Vagina (tissue), 2 donors: ENCODE data around the gene GRAP.
"Not testable (repeated sequence)": the region's sequence is repeated elsewhere in the genome, so short reads cannot be mapped to it uniquely, and the experiment has no call there.

Experiments
- POLR2A ChIP-seq, 2 donors: fragments of 450-650 bp; IDR thresholded peaks; one replicate each; pipeline ENCODE4 v1.6.1; 2017; ENCODE audit warnings: antibody characterized with exemption in 2 of 2, mild to moderate bottlenecking in 2 of 2, moderate library complexity in 2 of 2
- POLR2AphosphoS5 ChIP-seq, 2 donors: sonication (generic); formaldehyde crosslinking; IDR thresholded peaks; one replicate each; pipeline ENCODE4 v1.9.0; 2017; ENCODE audit warnings: antibody characterized with exemption in 2 of 2, mild to moderate bottlenecking in 2 of 2, low read depth in 1 of 2; ENCODE audit not compliant: insufficient read depth in 1 of 2
- TF ChIP-seq, protein P1 (sequence below), 3 experiments: fragments of 450-650 bp in 2 of 3; fragments of 200-600 bp in 1 of 3; sonication (generic) in 1 of 3; IDR thresholded peaks; one replicate each; pipeline ENCODE4 v1.5.1; 2017 to 2019; ENCODE audit warnings: antibody characterized with exemption in 3 of 3, mild to moderate bottlenecking in 2 of 3, moderate library complexity in 2 of 3

DNA sequence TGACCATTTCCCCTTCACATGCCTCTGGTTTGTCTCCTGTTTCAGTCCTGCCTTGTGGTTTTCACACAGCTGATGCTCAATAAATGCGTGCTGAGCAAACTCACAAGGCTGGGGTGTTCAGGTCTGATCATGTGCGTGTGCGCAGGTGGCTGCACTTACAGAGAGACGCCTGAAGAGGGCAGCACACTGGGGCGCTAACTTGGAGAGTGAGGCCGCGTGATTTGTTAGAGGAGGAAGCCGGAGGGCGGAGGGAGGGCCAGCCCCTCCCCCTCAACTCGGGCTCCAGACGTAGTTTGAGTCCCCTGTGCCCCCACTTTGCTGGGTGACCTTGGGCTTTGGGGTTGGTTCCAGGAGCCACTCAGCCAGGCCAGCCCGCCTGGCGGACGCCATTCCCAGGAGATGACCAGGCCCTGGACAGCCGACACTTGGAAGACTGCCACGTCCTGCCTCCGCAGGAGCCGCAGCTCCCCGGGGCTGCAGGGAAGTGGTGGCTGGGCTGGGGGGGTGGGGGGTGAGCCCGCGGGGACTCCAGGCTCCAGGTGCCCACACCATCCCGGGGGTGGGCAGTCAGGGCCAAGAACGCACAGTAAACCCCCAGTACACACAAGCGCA is 14.3 kb downstream of the GRAP start:
- TF ChIP-seq, protein P1, sequence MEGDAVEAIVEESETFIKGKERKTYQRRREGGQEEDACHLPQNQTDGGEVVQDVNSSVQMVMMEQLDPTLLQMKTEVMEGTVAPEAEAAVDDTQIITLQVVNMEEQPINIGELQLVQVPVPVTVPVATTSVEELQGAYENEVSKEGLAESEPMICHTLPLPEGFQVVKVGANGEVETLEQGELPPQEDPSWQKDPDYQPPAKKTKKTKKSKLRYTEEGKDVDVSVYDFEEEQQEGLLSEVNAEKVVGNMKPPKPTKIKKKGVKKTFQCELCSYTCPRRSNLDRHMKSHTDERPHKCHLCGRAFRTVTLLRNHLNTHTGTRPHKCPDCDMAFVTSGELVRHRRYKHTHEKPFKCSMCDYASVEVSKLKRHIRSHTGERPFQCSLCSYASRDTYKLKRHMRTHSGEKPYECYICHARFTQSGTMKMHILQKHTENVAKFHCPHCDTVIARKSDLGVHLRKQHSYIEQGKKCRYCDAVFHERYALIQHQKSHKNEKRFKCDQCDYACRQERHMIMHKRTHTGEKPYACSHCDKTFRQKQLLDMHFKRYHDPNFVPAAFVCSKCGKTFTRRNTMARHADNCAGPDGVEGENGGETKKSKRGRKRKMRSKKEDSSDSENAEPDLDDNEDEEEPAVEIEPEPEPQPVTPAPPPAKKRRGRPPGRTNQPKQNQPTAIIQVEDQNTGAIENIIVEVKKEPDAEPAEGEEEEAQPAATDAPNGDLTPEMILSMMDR (IDR thresholded peaks at IDR 0.05): not testable (repeated sequence)
- TF ChIP-seq POLR2A (IDR thresholded peaks at IDR 0.05); POLR2AphosphoS5 (IDR thresholded peaks at IDR 0.05; ENCODE audit: insufficient read depth in 1 of 2, low read depth in 1 of 2): not testable (repeated sequence)
